ENCODE results near the gene ADAM12. TPM values are rescaled to one million over a fixed set of nuclear protein-coding genes. Genes with fewer than 3 reads are reported as not detected.

The ADAM12 gene
- total and polyA plus RNA-seq, 2 experiments from 2014 or later = 0.13 to 0.87 TPM

DNA sequence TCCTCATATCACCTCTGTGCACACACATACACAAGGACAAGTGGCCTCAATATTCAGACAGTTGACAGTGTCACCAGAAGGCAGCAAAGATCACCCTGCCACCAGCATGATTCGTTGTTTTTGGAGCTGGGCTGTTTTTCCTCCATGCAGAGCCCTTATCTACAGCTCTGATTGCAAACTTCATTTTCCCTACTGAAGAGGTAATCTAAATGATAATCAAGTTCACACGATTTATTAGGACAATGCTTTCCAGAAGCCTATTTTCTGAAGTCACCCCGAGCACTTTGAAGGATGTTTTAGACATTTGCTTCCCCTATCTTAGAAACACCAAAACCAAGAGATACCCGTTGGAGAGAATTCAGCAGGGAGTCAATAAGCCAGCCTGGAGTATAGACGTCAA, 46.0 kb upstream of the ADAM12 start (continued):
- TF ChIP-seq, protein P1, sequence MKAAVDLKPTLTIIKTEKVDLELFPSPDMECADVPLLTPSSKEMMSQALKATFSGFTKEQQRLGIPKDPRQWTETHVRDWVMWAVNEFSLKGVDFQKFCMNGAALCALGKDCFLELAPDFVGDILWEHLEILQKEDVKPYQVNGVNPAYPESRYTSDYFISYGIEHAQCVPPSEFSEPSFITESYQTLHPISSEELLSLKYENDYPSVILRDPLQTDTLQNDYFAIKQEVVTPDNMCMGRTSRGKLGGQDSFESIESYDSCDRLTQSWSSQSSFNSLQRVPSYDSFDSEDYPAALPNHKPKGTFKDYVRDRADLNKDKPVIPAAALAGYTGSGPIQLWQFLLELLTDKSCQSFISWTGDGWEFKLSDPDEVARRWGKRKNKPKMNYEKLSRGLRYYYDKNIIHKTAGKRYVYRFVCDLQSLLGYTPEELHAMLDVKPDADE (IDR thresholded peaks at IDR 0.05) = no peak

DNA sequence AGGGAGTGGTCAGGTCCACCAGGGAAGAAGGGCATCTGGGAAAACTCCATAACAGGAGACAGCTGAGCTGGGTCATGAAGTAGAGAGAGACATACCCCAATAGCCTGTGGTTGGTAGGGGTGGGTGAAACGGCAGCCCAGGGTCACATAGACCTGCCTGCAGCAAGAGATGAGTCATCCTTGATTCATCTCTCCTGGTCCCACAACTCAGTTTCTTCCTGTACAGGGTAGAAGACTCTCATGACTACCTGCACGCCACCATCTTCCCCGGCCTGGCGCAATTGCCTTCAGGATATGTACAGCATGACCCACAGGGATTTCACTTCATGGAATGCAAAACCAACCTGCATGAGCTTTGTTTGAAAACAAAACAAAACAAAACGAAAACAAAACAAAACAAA, 45.1 kb upstream of the ADAM12 start:
- Histone ChIP-seq H3F3A (replicated peaks; ENCODE audit: low read depth) (no peaks in the 10 kb centered on the region), H3K4me2 (no peak overlapping the region), H3K9me2 (ENCODE audit: insufficient read depth) (peaks cover 29% of the 10 kb centered on the region; the same call in 1 of the 2 replicates), H2AFZ (no peak overlapping the region), H3K27ac (ENCODE audit: low read depth) (no peak overlapping the region), H3K79me2 (replicated peaks; ENCODE audit: insufficient read depth) (no peaks in the 10 kb centered on the region), H4K20me1 (replicated peaks; ENCODE audit: insufficient read depth) (no peaks in the 10 kb centered on the region), H3K4me3 (no peak overlapping the region), H3K4me1 (ENCODE audit: insufficient read depth) (no peaks in the 10 kb centered on the region), H3K36me3 (ENCODE audit: insufficient read depth) (no peaks in the 10 kb centered on the region), H3K27me3 (ENCODE audit: insufficient read depth) (no peaks in the 10 kb centered on the region)
- ATAC-seq = no peak
- no peak overlapping the region for H3K27ac Mint-ChIP-seq
- H3K27me3 Mint-ChIP-seq (ENCODE audit: insufficient read depth, low read depth, poor library complexity) = peaks cover 2% of the 10 kb centered on the region
- no peak overlapping the region for H3K4me3 Mint-ChIP-seq
- H3K36me3 Mint-ChIP-seq (ENCODE audit: low read depth) = no peaks in the 10 kb centered on the region
- no peak for DNase-seq (ENCODE audit: low spot score)
- no peaks in the 10 kb centered on the region for H3K9me3 Mint-ChIP-seq
- no peaks in the 10 kb centered on the region for H3K4me1 Mint-ChIP-seq
- TF ChIP-seq, protein P1 (IDR thresholded peaks at IDR 0.05) = no peak
- TF ChIP-seq CREB1 (CRISPR knock-in tag; IDR thresholded peaks at IDR 0.05; ENCODE audit: low read depth) = no peak
- TF ChIP-seq, protein P2, sequence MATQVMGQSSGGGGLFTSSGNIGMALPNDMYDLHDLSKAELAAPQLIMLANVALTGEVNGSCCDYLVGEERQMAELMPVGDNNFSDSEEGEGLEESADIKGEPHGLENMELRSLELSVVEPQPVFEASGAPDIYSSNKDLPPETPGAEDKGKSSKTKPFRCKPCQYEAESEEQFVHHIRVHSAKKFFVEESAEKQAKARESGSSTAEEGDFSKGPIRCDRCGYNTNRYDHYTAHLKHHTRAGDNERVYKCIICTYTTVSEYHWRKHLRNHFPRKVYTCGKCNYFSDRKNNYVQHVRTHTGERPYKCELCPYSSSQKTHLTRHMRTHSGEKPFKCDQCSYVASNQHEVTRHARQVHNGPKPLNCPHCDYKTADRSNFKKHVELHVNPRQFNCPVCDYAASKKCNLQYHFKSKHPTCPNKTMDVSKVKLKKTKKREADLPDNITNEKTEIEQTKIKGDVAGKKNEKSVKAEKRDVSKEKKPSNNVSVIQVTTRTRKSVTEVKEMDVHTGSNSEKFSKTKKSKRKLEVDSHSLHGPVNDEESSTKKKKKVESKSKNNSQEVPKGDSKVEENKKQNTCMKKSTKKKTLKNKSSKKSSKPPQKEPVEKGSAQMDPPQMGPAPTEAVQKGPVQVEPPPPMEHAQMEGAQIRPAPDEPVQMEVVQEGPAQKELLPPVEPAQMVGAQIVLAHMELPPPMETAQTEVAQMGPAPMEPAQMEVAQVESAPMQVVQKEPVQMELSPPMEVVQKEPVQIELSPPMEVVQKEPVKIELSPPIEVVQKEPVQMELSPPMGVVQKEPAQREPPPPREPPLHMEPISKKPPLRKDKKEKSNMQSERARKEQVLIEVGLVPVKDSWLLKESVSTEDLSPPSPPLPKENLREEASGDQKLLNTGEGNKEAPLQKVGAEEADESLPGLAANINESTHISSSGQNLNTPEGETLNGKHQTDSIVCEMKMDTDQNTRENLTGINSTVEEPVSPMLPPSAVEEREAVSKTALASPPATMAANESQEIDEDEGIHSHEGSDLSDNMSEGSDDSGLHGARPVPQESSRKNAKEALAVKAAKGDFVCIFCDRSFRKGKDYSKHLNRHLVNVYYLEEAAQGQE (IDR thresholded peaks at IDR 0.05; ENCODE audit: unreplicated experiment) = no peak
- TF ChIP-seq, protein P3, sequence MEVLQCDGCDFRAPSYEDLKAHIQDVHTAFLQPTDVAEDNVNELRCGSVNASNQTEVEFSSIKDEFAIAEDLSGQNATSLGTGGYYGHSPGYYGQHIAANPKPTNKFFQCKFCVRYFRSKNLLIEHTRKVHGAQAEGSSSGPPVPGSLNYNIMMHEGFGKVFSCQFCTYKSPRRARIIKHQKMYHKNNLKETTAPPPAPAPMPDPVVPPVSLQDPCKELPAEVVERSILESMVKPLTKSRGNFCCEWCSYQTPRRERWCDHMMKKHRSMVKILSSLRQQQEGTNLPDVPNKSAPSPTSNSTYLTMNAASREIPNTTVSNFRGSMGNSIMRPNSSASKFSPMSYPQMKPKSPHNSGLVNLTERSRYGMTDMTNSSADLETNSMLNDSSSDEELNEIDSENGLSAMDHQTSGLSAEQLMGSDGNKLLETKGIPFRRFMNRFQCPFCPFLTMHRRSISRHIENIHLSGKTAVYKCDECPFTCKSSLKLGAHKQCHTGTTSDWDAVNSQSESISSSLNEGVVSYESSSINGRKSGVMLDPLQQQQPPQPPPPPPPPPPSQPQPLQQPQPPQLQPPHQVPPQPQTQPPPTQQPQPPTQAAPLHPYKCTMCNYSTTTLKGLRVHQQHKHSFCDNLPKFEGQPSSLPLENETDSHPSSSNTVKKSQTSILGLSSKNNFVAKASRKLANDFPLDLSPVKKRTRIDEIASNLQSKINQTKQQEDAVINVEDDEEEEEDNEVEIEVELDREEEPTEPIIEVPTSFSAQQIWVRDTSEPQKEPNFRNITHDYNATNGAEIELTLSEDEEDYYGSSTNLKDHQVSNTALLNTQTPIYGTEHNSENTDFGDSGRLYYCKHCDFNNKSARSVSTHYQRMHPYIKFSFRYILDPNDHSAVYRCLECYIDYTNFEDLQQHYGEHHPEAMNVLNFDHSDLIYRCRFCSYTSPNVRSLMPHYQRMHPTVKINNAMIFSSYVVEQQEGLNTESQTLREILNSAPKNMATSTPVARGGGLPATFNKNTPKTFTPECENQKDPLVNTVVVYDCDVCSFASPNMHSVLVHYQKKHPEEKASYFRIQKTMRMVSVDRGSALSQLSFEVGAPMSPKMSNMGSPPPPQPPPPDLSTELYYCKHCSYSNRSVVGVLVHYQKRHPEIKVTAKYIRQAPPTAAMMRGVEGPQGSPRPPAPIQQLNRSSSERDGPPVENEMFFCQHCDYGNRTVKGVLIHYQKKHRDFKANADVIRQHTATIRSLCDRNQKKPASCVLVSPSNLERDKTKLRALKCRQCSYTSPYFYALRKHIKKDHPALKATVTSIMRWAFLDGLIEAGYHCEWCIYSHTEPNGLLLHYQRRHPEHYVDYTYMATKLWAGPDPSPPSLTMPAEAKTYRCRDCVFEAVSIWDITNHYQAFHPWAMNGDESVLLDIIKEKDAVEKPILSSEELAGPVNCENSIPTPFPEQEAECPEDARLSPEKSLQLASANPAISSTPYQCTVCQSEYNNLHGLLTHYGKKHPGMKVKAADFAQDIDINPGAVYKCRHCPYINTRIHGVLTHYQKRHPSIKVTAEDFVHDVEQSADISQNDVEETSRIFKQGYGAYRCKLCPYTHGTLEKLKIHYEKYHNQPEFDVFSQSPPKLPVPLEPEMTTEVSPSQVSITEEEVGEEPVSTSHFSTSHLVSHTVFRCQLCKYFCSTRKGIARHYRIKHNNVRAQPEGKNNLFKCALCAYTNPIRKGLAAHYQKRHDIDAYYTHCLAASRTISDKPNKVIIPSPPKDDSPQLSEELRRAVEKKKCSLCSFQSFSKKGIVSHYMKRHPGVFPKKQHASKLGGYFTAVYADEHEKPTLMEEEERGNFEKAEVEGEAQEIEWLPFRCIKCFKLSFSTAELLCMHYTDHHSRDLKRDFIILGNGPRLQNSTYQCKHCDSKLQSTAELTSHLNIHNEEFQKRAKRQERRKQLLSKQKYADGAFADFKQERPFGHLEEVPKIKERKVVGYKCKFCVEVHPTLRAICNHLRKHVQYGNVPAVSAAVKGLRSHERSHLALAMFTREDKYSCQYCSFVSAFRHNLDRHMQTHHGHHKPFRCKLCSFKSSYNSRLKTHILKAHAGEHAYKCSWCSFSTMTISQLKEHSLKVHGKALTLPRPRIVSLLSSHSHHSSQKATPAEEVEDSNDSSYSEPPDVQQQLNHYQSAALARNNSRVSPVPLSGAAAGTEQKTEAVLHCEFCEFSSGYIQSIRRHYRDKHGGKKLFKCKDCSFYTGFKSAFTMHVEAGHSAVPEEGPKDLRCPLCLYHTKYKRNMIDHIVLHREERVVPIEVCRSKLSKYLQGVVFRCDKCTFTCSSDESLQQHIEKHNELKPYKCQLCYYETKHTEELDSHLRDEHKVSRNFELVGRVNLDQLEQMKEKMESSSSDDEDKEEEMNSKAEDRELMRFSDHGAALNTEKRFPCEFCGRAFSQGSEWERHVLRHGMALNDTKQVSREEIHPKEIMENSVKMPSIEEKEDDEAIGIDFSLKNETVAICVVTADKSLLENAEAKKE (CRISPR knock-in tag; IDR thresholded peaks at IDR 0.05) = no peak
- TF ChIP-seq NANOG (IDR thresholded peaks at IDR 0.05; ENCODE audit: borderline replicate concordance) = no peak
- no peak for TF ChIP-seq POLR2AphosphoS5 (IDR thresholded peaks at IDR 0.05; ENCODE audit: low read depth)
- TF ChIP-seq EZH2 (IDR thresholded peaks at IDR 0.05; ENCODE audit: low read depth, unreplicated experiment) = no peak
- TF ChIP-seq EZH2phosphoT487 (IDR thresholded peaks at IDR 0.05; ENCODE audit: unreplicated experiment) = no peak
- no peak for TF ChIP-seq ZNF114 (CRISPR knock-in tag; IDR thresholded peaks at IDR 0.05)
- no peak for TF ChIP-seq ZNF331 (CRISPR knock-in tag; IDR thresholded peaks at IDR 0.05; ENCODE audit: low read depth)
- TF ChIP-seq STAT1 (IDR thresholded peaks at IDR 0.05; ENCODE audit: unreplicated experiment) = no peak
- TF ChIP-seq, protein P4, sequence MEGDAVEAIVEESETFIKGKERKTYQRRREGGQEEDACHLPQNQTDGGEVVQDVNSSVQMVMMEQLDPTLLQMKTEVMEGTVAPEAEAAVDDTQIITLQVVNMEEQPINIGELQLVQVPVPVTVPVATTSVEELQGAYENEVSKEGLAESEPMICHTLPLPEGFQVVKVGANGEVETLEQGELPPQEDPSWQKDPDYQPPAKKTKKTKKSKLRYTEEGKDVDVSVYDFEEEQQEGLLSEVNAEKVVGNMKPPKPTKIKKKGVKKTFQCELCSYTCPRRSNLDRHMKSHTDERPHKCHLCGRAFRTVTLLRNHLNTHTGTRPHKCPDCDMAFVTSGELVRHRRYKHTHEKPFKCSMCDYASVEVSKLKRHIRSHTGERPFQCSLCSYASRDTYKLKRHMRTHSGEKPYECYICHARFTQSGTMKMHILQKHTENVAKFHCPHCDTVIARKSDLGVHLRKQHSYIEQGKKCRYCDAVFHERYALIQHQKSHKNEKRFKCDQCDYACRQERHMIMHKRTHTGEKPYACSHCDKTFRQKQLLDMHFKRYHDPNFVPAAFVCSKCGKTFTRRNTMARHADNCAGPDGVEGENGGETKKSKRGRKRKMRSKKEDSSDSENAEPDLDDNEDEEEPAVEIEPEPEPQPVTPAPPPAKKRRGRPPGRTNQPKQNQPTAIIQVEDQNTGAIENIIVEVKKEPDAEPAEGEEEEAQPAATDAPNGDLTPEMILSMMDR (conservative IDR thresholded peaks at IDR 0.05; ENCODE audit: low read depth in 2 of 2) = no peak
